DOHH2 (cell line): Measurements from ENCODE around the gene EFEMP1.
A peak's percentile ranks its signal among the peaks of the same experiment; 100 is the strongest.

Source experiments
- H3F3A ChIP-seq: fragments of 200-600 bp; sonication (generic), shearing (Covaris generic); 2 replicates; pipeline ENCODE4 v1.6.0; 2016; ENCODE audit warnings: antibody characterized with exemption, mild to moderate bottlenecking; ENCODE audit not compliant: control insufficient read depth, insufficient read depth
- H3K27ac ChIP-seq: fragments of 200-600 bp; sonication (generic); 2 replicates; pipeline ENCODE4 v1.5.1; 2014; ENCODE audit warnings: low read depth, mild to moderate bottlenecking, low read length, moderate library complexity
- H3K27me3 ChIP-seq: fragments of 200-600 bp; sonication (generic); 2 replicates; pipeline ENCODE4 v1.6.1; 2014; ENCODE audit warnings: mild to moderate bottlenecking, low read length, mixed read lengths; ENCODE audit not compliant: control insufficient read depth
- H3K36me3 ChIP-seq: fragments of 200-600 bp; sonication (generic); 2 replicates; pipeline ENCODE4 v1.6.1; 2014; ENCODE audit warnings: mild to moderate bottlenecking, low read length, moderate library complexity, mixed read lengths; ENCODE audit not compliant: control insufficient read depth
- H3K4me1 ChIP-seq: fragments of 200-600 bp; sonication (generic); 2 replicates; pipeline ENCODE4 v1.6.1; 2014; ENCODE audit warnings: mild to moderate bottlenecking, low read length, mixed read lengths; ENCODE audit not compliant: control insufficient read depth
- H3K4me2 ChIP-seq: fragments of 200-600 bp; sonication (generic); 2 replicates; pipeline ENCODE4 v1.6.0; 2014; ENCODE audit warnings: mild to moderate bottlenecking, low read length, moderate library complexity
- H3K4me3 ChIP-seq: fragments of 200-600 bp; sonication (generic); 2 replicates; pipeline ENCODE4 v1.5.1; 2014; ENCODE audit warnings: mild to moderate bottlenecking, low read length, mixed read lengths
- H3K79me2 ChIP-seq: fragments of 200-600 bp; sonication (generic); 2 replicates; pipeline ENCODE4 v1.6.1; 2014; ENCODE audit warnings: mild to moderate bottlenecking, low read length, mixed read lengths; ENCODE audit not compliant: control insufficient read depth
- H3K9me2 ChIP-seq: fragments of 200-600 bp; sonication (generic); replicated peaks from 2 replicates; pipeline ENCODE4 v1.6.1; 2014; ENCODE audit warnings: mild to moderate bottlenecking, low read length, mixed read lengths; ENCODE audit not compliant: control insufficient read depth
- H3K9me3 ChIP-seq: fragments of 200-600 bp; sonication (generic); 2 replicates; pipeline ENCODE4 v1.6.1; 2014; ENCODE audit warnings: antibody characterized with exemption, low read length, mixed read lengths; ENCODE audit not compliant: control insufficient read depth, insufficient read depth
- H4K20me1 ChIP-seq: fragments of 200-600 bp; sonication (generic); 2 replicates; pipeline ENCODE4 v1.6.0; 2014; ENCODE audit warnings: low read depth, mild to moderate bottlenecking, antibody characterized with exemption, low read length, moderate library complexity; ENCODE audit not compliant: control insufficient read depth, insufficient read depth
- EZH2phosphoT487 ChIP-seq: fragments of 200-600 bp; sonication (generic); IDR thresholded peaks from 2 replicates; pipeline ENCODE4 v1.6.1; 2017; ENCODE audit warnings: borderline replicate concordance, mild to moderate bottlenecking, antibody characterized with exemption, low read length, moderate library complexity, mixed read lengths
- TF ChIP-seq, protein P1 (sequence below): fragments of 200-600 bp; sonication (generic); IDR thresholded peaks from one replicate; pipeline ENCODE4 v1.5.1; 2014; ENCODE audit warnings: antibody characterized with exemption, mild to moderate bottlenecking, low read depth, low read length; ENCODE audit not compliant: poor library complexity, severe bottlenecking

EFEMP1 gene

DNA sequence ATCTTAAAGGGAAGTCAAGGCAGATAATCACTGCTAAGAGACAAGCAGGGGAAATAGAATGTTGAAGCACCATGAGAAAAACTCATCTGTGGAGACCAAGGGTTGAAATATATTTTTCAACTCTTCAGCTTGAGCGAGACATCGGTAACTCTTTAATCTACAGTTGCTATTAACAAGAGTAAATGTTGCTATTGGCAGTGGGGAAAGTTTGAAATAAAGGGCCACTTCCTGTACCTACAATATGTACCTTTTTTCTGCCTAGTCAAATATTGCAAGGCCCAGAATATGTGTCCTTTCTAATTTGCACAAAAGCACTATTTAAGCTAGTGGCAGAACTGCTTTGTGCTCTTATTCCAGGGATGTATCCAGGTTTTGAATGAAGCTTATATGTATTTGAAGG, 65.8 kb downstream of the EFEMP1 start:
- no peaks in the 10 kb centered on the region for H3K27me3 ChIP-seq
- no peak overlapping the region for H3K4me3 ChIP-seq
- no peaks in the 10 kb centered on the region for H3K79me2 ChIP-seq
- no peaks in the 10 kb centered on the region for H4K20me1 ChIP-seq
- H3F3A ChIP-seq, result no peaks in the 10 kb centered on the region
- H3K4me1 ChIP-seq, result no peaks in the 10 kb centered on the region
- H3K27ac ChIP-seq, result no peak overlapping the region
- TF ChIP-seq EZH2phosphoT487, result no peak
- TF ChIP-seq, protein P1, sequence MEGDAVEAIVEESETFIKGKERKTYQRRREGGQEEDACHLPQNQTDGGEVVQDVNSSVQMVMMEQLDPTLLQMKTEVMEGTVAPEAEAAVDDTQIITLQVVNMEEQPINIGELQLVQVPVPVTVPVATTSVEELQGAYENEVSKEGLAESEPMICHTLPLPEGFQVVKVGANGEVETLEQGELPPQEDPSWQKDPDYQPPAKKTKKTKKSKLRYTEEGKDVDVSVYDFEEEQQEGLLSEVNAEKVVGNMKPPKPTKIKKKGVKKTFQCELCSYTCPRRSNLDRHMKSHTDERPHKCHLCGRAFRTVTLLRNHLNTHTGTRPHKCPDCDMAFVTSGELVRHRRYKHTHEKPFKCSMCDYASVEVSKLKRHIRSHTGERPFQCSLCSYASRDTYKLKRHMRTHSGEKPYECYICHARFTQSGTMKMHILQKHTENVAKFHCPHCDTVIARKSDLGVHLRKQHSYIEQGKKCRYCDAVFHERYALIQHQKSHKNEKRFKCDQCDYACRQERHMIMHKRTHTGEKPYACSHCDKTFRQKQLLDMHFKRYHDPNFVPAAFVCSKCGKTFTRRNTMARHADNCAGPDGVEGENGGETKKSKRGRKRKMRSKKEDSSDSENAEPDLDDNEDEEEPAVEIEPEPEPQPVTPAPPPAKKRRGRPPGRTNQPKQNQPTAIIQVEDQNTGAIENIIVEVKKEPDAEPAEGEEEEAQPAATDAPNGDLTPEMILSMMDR, result no peak
- H3K9me2 ChIP-seq, result no peaks in the 10 kb centered on the region
- H3K9me3 ChIP-seq, result no peaks in the 10 kb centered on the region
- no peaks in the 10 kb centered on the region for H3K36me3 ChIP-seq
- no peak overlapping the region for H3K4me2 ChIP-seq

DNA sequence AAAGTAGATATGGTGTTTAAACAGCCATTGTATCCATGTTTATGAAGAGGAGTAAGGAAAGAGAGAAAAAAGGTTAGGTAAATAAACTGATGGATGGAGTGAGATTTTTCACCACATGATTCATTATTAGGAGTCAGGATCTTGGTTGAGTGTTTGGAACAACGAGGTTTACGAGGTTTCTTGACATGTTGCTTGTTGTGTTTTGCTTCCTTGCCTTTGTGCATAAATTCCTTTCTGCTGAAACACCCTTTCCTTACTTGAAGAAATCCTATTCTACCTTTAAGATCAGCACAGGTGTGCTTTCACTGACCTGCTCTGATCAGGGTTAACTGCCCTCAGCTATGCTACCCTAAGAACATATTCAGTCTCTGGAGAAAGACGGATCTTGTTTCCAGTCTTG, 66.6 kb downstream of the EFEMP1 start:
- Histone ChIP-seq H3K36me3 (no peaks in the 10 kb centered on the region), H3K79me2 (no peaks in the 10 kb centered on the region), H3K9me2 (no peaks in the 10 kb centered on the region), H4K20me1 (no peaks in the 10 kb centered on the region), H3K27ac (no peak overlapping the region), H3K9me3 (no peaks in the 10 kb centered on the region), H3K4me2 (no peak overlapping the region), H3F3A (no peaks in the 10 kb centered on the region), H3K27me3 (no peaks in the 10 kb centered on the region), H3K4me1 (no peaks in the 10 kb centered on the region), H3K4me3 (no peak overlapping the region)
- no peak for TF ChIP-seq EZH2phosphoT487
- TF ChIP-seq, protein P1, result no peak

DNA sequence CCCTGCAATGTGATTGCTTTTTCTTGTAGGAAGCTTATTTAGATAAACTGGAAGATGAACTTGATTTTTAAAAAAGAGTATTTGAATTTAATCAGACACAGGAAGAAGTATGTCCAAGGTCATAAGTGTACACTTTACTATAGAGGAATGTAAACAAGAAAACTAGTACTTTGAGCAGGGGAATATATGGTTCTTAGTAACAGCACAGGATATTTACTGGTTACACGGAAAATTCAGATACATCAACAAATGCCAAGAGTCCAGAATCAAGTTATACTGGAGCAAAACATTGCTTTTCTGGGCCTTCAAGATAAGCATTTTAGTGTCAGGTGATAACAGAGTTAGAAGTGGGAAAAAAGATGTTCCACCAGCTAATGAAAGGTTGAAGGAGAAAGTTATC, 75.5 kb downstream of the EFEMP1 start:
- peak overlapping the region; percentile 34 for H3K4me2 ChIP-seq
- H3K27me3 ChIP-seq, result no peaks in the 10 kb centered on the region
- H3K9me2 ChIP-seq, result no peaks in the 10 kb centered on the region
- H3K4me1 ChIP-seq, result peaks cover 23% of the 10 kb centered on the region
- TF ChIP-seq, protein P1, result no peak
- TF ChIP-seq EZH2phosphoT487, result no peak
- no peaks in the 10 kb centered on the region for H3F3A ChIP-seq
- no peaks in the 10 kb centered on the region for H3K79me2 ChIP-seq
- H3K27ac ChIP-seq, result no peak overlapping the region
- H4K20me1 ChIP-seq, result no peaks in the 10 kb centered on the region
- H3K4me3 ChIP-seq, result no peak overlapping the region
- no peaks in the 10 kb centered on the region for H3K36me3 ChIP-seq
- H3K9me3 ChIP-seq, result no peaks in the 10 kb centered on the region

DNA sequence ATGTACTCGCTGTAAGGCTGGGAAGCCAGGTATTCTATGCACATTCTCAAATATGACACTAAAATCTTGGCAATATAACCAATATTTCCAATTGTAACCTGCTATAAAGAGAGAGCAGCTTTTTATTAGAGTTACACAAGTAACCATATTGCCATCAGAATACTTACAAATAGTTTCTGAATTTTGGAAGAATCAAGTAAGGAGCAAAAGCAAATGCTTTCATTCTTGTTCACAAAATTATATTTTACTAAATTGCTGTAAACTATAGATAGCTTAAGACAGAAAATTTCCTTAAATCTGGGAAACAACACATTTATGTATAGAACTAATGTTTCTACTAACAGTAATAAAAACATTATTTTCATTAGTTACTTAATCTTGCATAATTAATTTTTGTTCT, 77.2 kb downstream of the EFEMP1 start:
- no peak overlapping the region for H3K4me3 ChIP-seq
- H3K27me3 ChIP-seq, result no peaks in the 10 kb centered on the region
- H3F3A ChIP-seq, result no peaks in the 10 kb centered on the region
- H3K79me2 ChIP-seq, result no peaks in the 10 kb centered on the region
- H3K4me1 ChIP-seq, result peaks cover 23% of the 10 kb centered on the region
- no peak overlapping the region for H3K4me2 ChIP-seq
- no peaks in the 10 kb centered on the region for H3K9me2 ChIP-seq
- TF ChIP-seq, protein P1, result no peak
- no peak for TF ChIP-seq EZH2phosphoT487
- no peaks in the 10 kb centered on the region for H3K9me3 ChIP-seq
- H3K36me3 ChIP-seq, result no peaks in the 10 kb centered on the region
- H4K20me1 ChIP-seq, result no peaks in the 10 kb centered on the region
- no peak overlapping the region for H3K27ac ChIP-seq
